ENCODE results near the gene NTN5. TPM values are rescaled to one million over a fixed set of nuclear protein-coding genes. Genes with fewer than 3 reads are reported as not detected.
A peak's percentile ranks its signal among the peaks of the same experiment; 100 is the strongest.

Gene NTN5
- total and polyA plus RNA-seq, 9 of the 15 experiments (the other 6 are each of a cell fraction or from before 2014, with no cell fraction given): not detected

DNA sequence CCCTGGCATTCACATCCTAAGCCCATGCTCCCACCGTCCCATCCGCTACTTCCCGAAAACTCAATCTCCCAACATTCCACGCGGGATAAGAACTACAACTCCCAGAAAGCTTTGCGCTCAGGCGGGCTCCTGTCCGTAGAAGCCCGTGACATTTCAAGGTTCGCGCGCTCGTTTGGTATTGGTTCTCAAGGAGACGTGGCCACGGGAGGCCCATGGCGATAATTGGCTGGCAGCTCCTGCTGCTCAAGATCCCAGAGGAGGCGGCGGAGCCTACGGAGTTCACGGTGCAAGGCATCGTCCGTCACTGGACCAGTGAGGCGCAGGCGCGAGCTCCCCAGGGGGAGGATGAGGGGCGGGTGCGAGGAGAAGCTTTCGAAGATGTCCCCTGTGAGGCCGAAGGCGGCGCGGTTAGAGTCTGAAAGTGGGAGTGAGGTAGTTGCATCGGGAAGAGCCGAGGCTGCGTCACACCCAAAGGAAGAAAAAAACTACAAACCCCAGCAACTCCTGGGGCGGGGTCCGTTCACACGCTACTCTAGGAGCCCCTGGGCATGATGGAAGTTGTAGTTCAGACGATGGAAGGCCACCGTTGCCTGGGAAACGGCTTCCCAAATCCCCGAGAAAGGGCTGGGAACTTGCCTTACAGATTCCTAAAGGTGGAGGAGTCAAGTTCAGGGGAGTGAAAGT, 47.9 kb upstream of the NTN5 start (continued):
- TF ChIP-seq, protein P1, sequence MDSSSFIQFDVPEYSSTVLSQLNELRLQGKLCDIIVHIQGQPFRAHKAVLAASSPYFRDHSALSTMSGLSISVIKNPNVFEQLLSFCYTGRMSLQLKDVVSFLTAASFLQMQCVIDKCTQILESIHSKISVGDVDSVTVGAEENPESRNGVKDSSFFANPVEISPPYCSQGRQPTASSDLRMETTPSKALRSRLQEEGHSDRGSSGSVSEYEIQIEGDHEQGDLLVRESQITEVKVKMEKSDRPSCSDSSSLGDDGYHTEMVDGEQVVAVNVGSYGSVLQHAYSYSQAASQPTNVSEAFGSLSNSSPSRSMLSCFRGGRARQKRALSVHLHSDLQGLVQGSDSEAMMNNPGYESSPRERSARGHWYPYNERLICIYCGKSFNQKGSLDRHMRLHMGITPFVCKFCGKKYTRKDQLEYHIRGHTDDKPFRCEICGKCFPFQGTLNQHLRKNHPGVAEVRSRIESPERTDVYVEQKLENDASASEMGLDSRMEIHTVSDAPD (CRISPR knock-in tag; IDR thresholded peaks at IDR 0.05): no peak
- TF ChIP-seq XRCC4 (IDR thresholded peaks at IDR 0.05; ENCODE audit: extremely low read depth, insufficient read depth, insufficient read length): no peak
- no peak for TF ChIP-seq SAFB2 (IDR thresholded peaks at IDR 0.05; ENCODE audit: borderline replicate concordance, low read depth, low read length, severe bottlenecking)
- TF ChIP-seq, protein P2, sequence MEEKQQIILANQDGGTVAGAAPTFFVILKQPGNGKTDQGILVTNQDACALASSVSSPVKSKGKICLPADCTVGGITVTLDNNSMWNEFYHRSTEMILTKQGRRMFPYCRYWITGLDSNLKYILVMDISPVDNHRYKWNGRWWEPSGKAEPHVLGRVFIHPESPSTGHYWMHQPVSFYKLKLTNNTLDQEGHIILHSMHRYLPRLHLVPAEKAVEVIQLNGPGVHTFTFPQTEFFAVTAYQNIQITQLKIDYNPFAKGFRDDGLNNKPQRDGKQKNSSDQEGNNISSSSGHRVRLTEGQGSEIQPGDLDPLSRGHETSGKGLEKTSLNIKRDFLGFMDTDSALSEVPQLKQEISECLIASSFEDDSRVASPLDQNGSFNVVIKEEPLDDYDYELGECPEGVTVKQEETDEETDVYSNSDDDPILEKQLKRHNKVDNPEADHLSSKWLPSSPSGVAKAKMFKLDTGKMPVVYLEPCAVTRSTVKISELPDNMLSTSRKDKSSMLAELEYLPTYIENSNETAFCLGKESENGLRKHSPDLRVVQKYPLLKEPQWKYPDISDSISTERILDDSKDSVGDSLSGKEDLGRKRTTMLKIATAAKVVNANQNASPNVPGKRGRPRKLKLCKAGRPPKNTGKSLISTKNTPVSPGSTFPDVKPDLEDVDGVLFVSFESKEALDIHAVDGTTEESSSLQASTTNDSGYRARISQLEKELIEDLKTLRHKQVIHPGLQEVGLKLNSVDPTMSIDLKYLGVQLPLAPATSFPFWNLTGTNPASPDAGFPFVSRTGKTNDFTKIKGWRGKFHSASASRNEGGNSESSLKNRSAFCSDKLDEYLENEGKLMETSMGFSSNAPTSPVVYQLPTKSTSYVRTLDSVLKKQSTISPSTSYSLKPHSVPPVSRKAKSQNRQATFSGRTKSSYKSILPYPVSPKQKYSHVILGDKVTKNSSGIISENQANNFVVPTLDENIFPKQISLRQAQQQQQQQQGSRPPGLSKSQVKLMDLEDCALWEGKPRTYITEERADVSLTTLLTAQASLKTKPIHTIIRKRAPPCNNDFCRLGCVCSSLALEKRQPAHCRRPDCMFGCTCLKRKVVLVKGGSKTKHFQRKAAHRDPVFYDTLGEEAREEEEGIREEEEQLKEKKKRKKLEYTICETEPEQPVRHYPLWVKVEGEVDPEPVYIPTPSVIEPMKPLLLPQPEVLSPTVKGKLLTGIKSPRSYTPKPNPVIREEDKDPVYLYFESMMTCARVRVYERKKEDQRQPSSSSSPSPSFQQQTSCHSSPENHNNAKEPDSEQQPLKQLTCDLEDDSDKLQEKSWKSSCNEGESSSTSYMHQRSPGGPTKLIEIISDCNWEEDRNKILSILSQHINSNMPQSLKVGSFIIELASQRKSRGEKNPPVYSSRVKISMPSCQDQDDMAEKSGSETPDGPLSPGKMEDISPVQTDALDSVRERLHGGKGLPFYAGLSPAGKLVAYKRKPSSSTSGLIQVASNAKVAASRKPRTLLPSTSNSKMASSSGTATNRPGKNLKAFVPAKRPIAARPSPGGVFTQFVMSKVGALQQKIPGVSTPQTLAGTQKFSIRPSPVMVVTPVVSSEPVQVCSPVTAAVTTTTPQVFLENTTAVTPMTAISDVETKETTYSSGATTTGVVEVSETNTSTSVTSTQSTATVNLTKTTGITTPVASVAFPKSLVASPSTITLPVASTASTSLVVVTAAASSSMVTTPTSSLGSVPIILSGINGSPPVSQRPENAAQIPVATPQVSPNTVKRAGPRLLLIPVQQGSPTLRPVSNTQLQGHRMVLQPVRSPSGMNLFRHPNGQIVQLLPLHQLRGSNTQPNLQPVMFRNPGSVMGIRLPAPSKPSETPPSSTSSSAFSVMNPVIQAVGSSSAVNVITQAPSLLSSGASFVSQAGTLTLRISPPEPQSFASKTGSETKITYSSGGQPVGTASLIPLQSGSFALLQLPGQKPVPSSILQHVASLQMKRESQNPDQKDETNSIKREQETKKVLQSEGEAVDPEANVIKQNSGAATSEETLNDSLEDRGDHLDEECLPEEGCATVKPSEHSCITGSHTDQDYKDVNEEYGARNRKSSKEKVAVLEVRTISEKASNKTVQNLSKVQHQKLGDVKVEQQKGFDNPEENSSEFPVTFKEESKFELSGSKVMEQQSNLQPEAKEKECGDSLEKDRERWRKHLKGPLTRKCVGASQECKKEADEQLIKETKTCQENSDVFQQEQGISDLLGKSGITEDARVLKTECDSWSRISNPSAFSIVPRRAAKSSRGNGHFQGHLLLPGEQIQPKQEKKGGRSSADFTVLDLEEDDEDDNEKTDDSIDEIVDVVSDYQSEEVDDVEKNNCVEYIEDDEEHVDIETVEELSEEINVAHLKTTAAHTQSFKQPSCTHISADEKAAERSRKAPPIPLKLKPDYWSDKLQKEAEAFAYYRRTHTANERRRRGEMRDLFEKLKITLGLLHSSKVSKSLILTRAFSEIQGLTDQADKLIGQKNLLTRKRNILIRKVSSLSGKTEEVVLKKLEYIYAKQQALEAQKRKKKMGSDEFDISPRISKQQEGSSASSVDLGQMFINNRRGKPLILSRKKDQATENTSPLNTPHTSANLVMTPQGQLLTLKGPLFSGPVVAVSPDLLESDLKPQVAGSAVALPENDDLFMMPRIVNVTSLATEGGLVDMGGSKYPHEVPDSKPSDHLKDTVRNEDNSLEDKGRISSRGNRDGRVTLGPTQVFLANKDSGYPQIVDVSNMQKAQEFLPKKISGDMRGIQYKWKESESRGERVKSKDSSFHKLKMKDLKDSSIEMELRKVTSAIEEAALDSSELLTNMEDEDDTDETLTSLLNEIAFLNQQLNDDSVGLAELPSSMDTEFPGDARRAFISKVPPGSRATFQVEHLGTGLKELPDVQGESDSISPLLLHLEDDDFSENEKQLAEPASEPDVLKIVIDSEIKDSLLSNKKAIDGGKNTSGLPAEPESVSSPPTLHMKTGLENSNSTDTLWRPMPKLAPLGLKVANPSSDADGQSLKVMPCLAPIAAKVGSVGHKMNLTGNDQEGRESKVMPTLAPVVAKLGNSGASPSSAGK (IDR thresholded peaks at IDR 0.05): no peak
- TF ChIP-seq, protein P3, sequence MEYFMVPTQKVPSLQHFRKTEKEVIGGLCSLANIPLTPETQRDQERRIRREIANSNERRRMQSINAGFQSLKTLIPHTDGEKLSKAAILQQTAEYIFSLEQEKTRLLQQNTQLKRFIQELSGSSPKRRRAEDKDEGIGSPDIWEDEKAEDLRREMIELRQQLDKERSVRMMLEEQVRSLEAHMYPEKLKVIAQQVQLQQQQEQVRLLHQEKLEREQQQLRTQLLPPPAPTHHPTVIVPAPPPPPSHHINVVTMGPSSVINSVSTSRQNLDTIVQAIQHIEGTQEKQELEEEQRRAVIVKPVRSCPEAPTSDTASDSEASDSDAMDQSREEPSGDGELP (CRISPR knock-in tag; IDR thresholded peaks at IDR 0.05; ENCODE audit: borderline replicate concordance): peak; percentile 67; the same call in 1 of the 2 replicates
- TF ChIP-seq CBX8 (IDR thresholded peaks at IDR 0.05; ENCODE audit: borderline replicate concordance, extremely low read depth, low read depth, low read length, poor library complexity, severe bottlenecking): no peak
- no peak for TF ChIP-seq NR4A1 (CRISPR knock-in tag; IDR thresholded peaks at IDR 0.05)
- TF ChIP-seq NR4A1 (tag; IDR thresholded peaks at IDR 0.05): no peak
- TF ChIP-seq, protein P4, sequence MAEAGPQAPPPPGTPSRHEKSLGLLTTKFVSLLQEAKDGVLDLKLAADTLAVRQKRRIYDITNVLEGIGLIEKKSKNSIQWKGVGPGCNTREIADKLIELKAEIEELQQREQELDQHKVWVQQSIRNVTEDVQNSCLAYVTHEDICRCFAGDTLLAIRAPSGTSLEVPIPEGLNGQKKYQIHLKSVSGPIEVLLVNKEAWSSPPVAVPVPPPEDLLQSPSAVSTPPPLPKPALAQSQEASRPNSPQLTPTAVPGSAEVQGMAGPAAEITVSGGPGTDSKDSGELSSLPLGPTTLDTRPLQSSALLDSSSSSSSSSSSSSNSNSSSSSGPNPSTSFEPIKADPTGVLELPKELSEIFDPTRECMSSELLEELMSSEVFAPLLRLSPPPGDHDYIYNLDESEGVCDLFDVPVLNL (CRISPR knock-in tag; IDR thresholded peaks at IDR 0.05; ENCODE audit: low read depth): peak; percentile 100
- TF ChIP-seq, protein P5, sequence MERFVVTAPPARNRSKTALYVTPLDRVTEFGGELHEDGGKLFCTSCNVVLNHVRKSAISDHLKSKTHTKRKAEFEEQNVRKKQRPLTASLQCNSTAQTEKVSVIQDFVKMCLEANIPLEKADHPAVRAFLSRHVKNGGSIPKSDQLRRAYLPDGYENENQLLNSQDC (CRISPR knock-in tag; IDR thresholded peaks at IDR 0.05): no peak
